Measurements from ENCODE around the gene CDC25B.

The CDC25B gene

DNA sequence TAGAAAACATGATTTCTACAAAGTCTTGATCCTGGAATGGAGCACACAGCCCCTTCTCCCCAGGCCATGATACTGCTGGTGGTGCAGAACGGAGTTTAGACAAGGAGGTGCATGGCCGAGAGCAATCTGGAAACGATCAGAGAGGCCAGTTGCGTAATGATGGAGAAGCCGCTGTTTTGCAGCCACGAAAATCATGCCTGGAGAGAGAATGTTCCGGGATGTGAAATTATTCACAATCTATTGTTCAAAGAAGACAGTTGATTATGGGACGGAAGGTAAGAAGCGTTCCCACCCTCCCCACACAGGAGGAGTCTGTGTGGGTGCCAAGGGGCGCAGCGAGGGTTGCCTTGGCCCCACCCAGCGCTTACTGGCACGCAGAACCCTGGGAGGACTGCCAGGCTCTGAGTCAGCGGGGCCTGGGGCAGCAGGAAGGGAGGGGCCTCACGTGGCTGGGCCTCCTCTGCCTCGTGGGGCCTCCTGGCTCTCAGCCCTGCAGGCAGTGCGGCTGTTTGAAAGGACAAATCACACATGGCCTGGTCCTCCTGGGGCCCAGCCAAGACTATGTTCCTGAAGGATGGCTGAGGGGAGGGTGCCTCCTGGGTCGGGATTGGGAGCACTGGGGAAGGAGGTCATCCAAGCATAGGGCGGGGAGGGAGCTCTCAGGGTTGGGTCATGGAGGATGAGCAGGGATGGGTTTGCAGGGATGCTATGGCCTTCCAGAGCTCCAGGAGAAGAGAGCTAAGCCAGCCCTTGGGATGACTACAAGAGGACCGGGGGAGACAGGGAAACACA, 15.6 kb downstream of the CDC25B start (continued):
- TF ChIP-seq, protein P1, sequence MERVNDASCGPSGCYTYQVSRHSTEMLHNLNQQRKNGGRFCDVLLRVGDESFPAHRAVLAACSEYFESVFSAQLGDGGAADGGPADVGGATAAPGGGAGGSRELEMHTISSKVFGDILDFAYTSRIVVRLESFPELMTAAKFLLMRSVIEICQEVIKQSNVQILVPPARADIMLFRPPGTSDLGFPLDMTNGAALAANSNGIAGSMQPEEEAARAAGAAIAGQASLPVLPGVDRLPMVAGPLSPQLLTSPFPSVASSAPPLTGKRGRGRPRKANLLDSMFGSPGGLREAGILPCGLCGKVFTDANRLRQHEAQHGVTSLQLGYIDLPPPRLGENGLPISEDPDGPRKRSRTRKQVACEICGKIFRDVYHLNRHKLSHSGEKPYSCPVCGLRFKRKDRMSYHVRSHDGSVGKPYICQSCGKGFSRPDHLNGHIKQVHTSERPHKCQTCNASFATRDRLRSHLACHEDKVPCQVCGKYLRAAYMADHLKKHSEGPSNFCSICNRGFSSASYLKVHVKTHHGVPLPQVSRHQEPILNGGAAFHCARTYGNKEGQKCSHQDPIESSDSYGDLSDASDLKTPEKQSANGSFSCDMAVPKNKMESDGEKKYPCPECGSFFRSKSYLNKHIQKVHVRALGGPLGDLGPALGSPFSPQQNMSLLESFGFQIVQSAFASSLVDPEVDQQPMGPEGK (tag by site-specific recombination; IDR thresholded peaks at IDR 0.05), result peak; percentile 99
- TF ChIP-seq ZNF366 (tag by site-specific recombination; conservative IDR thresholded peaks at IDR 0.05) (peak; percentile 92), ZNF548 (tag by site-specific recombination; IDR thresholded peaks at IDR 0.05) (no peak), ZNF433 (tag by site-specific recombination; IDR thresholded peaks at IDR 0.05; ENCODE audit: low read depth) (no peak), SP3 (tag by site-specific recombination; IDR thresholded peaks at IDR 0.05) (peak; percentile 86), ZNF600 (tag by site-specific recombination; IDR thresholded peaks at IDR 0.05) (peak; percentile 96), ZNF2 (tag by site-specific recombination; IDR thresholded peaks at IDR 0.05) (peak; percentile 72; the same call in 1 of the 2 replicates), ZNF747 (tag by site-specific recombination; IDR thresholded peaks at IDR 0.05) (no peak), MZF1 (tag by site-specific recombination; IDR thresholded peaks at IDR 0.05; ENCODE audit: borderline replicate concordance) (no peak), ZBTB17 (tag by site-specific recombination; IDR thresholded peaks at IDR 0.05) (peak; percentile 98), ZNF311 (tag by site-specific recombination; IDR thresholded peaks at IDR 0.05; ENCODE audit: borderline replicate concordance) (no peak), ZNF843 (tag by site-specific recombination; IDR thresholded peaks at IDR 0.05) (peak; percentile 62), ZNF302 (tag by site-specific recombination; IDR thresholded peaks at IDR 0.05; ENCODE audit: low read depth) (no peak), ZNF558 (tag by site-specific recombination; IDR thresholded peaks at IDR 0.05) (0 out of 2 replicates have a peak, but pooled peaks have one; percentile 48), IKZF3 (tag by site-specific recombination; IDR thresholded peaks at IDR 0.05) (peak; percentile 96), ZNF837 (tag by site-specific recombination; IDR thresholded peaks at IDR 0.05) (no peak), ZNF211 (tag by site-specific recombination; IDR thresholded peaks at IDR 0.05; ENCODE audit: low read depth) (no peak), ZNF623 (tag by site-specific recombination; IDR thresholded peaks at IDR 0.05) (no peak), ZFP3 (tag by site-specific recombination; IDR thresholded peaks at IDR 0.05; ENCODE audit: low read depth) (no peak), ZNF776 (tag by site-specific recombination; IDR thresholded peaks at IDR 0.05; ENCODE audit: borderline replicate concordance) (no peak), ZNF707 (tag by site-specific recombination; IDR thresholded peaks at IDR 0.05) (no peak), ZNF391 (tag by site-specific recombination; IDR thresholded peaks at IDR 0.05; ENCODE audit: borderline replicate concordance, low read depth) (peak; percentile 94; the same call in 1 of the 2 replicates), ZXDB (tag by site-specific recombination; IDR thresholded peaks at IDR 0.05) (peak; percentile 97), ZNF138 (tag by site-specific recombination; IDR thresholded peaks at IDR 0.05; ENCODE audit: borderline replicate concordance) (no peak)
- TF ChIP-seq, protein P2, sequence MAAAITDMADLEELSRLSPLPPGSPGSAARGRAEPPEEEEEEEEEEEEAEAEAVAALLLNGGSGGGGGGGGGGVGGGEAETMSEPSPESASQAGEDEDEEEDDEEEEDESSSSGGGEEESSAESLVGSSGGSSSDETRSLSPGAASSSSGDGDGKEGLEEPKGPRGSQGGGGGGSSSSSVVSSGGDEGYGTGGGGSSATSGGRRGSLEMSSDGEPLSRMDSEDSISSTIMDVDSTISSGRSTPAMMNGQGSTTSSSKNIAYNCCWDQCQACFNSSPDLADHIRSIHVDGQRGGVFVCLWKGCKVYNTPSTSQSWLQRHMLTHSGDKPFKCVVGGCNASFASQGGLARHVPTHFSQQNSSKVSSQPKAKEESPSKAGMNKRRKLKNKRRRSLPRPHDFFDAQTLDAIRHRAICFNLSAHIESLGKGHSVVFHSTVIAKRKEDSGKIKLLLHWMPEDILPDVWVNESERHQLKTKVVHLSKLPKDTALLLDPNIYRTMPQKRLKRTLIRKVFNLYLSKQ (tag by site-specific recombination; IDR thresholded peaks at IDR 0.05; ENCODE audit: borderline replicate concordance), result no peak
- TF ChIP-seq, protein P3, sequence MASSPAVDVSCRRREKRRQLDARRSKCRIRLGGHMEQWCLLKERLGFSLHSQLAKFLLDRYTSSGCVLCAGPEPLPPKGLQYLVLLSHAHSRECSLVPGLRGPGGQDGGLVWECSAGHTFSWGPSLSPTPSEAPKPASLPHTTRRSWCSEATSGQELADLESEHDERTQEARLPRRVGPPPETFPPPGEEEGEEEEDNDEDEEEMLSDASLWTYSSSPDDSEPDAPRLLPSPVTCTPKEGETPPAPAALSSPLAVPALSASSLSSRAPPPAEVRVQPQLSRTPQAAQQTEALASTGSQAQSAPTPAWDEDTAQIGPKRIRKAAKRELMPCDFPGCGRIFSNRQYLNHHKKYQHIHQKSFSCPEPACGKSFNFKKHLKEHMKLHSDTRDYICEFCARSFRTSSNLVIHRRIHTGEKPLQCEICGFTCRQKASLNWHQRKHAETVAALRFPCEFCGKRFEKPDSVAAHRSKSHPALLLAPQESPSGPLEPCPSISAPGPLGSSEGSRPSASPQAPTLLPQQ (tag by site-specific recombination; IDR thresholded peaks at IDR 0.05), result peak; percentile 98
- TF ChIP-seq, protein P4, sequence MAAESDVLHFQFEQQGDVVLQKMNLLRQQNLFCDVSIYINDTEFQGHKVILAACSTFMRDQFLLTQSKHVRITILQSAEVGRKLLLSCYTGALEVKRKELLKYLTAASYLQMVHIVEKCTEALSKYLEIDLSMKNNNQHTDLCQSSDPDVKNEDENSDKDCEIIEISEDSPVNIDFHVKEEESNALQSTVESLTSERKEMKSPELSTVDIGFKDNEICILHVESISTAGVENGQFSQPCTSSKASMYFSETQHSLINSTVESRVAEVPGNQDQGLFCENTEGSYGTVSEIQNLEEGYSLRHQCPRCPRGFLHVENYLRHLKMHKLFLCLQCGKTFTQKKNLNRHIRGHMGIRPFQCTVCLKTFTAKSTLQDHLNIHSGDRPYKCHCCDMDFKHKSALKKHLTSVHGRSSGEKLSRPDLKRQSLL (tag by site-specific recombination; IDR thresholded peaks at IDR 0.05), result no peak
- TF ChIP-seq, protein P5, sequence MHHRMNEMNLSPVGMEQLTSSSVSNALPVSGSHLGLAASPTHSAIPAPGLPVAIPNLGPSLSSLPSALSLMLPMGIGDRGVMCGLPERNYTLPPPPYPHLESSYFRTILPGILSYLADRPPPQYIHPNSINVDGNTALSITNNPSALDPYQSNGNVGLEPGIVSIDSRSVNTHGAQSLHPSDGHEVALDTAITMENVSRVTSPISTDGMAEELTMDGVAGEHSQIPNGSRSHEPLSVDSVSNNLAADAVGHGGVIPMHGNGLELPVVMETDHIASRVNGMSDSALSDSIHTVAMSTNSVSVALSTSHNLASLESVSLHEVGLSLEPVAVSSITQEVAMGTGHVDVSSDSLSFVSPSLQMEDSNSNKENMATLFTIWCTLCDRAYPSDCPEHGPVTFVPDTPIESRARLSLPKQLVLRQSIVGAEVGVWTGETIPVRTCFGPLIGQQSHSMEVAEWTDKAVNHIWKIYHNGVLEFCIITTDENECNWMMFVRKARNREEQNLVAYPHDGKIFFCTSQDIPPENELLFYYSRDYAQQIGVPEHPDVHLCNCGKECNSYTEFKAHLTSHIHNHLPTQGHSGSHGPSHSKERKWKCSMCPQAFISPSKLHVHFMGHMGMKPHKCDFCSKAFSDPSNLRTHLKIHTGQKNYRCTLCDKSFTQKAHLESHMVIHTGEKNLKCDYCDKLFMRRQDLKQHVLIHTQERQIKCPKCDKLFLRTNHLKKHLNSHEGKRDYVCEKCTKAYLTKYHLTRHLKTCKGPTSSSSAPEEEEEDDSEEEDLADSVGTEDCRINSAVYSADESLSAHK (tag by site-specific recombination; IDR thresholded peaks at IDR 0.05), result peak; percentile 86

Data from HEK293 (cell line).